Ramos (cell line): Measurements from ENCODE around the gene ENG.

Experiments
- in situ Hi-C: fragments of 300-500 bp; cut with MboI; formaldehyde crosslinking; loops from one replicate; pipeline ENCODE4 v1.14.3; 2022; ENCODE audit warnings: low sequenced_read_pairs; ENCODE audit not compliant: unreplicated experiment

The ENG gene

DNA sequence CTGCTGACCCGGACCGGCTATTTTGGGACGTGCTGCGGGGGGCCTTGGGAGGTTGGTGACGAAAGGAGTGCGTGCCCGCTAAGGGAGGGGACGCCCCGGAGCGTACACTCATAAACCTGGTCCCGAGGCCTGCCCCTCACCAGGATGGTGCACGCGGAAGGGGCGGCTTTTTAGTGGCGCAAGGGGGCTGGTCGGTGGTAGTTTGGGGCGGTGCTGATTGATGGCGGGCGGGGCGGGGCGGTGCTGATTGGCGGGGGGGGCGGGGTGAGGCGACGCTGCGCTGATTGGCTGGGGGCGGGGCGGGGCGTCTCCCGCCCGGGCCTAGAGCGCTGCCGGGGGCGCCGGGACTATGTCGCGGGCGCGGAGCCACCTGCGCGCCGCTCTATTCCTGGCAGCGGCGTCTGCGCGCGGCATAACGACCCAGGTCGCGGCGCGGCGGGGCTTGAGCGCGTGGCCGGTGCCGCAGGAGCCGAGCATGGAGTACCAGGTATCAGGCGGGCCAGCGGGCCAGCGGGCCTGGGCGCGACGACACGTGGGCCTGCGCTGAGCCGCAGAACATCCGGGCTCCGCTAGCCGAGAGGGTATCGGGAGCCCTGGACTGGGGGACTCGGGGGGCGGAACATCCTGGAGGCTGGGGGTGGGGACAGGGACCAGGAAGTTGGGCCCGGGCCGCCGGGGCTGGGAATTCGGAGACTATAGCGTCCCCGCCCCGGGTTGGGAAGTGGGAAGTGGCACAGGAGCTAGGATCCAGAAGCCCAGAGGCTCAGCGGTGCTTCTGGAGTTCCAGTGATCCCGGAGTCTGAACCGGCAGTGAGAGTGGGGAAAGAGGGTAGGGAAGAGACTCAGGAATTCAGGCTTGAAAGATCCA, 51.6 kb downstream of the ENG start, which contains the start of gene FPGS:
Gene FPGS, plus strand, starts transcription at position 307 of the 868 bp plus-strand sequence. Its CDS starts 43 bp downstream, at position 350.
- in situ Hi-C loops: no loop called here

DNA sequence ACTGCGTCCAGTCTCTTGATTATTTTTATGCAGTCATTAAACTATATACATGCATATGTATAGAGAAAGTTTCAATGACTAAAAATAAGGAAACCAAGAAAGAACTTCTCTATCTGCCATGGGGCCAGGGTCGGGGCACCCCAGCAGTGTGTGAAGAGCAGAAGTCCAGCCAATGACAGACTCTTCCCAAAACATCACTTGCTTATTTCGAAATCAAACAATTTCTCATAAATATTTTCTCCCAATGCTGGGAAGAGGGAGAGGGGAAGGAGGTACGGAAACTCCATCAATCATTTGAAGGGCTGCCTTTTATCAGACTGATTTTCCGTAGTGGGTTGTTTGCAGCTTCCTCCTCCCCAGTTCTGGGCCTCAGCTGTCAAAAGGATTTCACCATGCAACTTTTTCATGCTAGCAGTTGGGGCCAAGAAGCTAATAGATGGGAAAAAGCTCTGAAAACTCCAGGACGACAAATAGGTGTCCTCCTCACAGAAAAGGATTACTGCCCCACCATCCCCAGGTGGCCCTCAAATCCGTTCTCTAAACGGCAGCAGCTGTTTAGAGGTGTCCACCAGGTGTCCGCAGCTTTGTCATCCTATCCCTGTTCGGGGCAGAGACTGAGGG, 52.4 kb downstream of the ENG start:
- in situ Hi-C loops: no loop called here

GRCh38 chr9:127796852-127797370, 57.5 kb downstream of the ENG start:
- in situ Hi-C loops: no loop called here

GRCh38 chr9:127796225-127796813, 58.1 kb downstream of the ENG start:
- in situ Hi-C loops: no loop called here

DNA sequence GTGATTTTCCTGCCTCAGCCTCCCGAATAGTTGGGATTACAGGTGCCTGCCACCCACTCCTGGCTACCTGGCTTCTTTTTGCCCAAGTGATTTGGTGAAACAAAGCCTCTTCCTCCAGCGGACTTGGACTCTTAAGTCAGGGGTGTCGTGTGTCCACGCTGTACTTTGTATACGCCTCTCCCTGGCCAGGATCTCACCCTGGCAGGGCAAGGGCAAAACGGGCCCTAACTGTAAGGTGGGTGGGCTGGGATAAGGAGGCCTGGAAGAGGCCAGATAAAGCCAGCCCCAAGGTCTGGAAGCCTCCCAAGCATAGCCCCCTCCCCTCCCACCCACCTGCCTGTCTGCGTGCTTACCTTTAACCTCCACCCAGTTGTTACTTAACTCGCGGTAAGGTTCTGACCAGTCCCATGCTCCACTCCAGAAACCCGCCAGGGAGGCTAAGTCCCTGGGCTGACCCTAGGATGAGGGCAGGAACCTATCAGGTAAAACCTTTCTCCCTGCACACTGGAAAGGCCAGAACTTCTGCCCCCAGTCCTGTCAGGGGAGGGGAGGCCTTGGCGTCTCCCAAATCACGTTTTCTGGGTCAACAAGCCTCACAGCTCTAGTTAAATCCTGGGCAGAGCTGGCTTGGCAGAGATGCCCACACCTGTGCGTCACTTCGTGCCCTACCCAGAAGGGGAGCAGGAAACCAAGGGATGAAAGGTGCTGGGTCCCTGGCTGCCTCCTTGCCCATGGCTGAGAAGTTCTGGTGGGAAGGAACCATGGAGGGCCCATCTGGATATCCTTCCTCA, 60.3 kb downstream of the ENG start:
- in situ Hi-C loops: no loop called here

- in situ Hi-C loops: no loop called here
Measured at GRCh38 chr9:127793093-127793708, 61.3 kb downstream of the ENG start.

GRCh38 chr9:127792417-127793031, 61.9 kb downstream of the ENG start:
- in situ Hi-C loops: no loop called here

- in situ Hi-C loops: no loop called here
Measured at GRCh38 chr9:127791085-127791484, 63.4 kb downstream of the ENG start.

DNA sequence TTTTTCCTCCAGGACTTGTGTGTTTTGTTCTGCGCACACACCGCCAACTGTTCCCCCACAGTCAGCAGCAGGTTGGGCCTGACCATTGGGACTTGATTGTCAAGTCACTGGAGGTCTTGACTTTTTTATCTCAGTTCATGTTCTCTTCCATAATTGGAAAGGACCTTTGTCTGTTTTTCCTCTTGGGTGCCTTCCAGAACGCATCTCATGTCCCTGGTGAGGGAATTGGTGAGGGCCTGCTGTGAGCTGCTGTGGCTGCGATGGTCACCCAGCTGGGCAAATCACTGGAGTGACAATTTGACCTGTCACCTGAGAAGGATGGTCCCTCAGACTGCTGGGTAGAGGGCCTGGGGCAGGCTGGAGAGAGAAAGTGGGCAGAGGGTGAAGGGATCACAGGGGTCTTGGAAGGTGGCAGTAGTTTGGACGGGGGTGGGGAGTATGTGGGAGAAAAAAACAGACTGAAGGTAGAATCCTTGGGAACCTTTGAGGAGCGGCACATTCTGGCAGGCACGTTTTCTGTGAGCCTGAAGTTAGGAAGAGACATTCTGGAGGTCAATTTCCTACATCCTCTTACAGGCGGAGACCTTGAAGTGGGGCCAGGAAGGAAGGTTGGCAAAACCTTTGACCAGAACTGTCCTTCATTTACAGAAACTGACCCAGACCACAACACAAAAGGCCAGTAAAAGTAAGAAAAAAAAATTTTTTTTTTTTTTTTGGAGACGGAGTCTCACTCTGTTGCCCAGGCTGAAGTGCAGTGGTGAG, 64.2 kb downstream of the ENG start:
- in situ Hi-C loops: no loop called here

DNA sequence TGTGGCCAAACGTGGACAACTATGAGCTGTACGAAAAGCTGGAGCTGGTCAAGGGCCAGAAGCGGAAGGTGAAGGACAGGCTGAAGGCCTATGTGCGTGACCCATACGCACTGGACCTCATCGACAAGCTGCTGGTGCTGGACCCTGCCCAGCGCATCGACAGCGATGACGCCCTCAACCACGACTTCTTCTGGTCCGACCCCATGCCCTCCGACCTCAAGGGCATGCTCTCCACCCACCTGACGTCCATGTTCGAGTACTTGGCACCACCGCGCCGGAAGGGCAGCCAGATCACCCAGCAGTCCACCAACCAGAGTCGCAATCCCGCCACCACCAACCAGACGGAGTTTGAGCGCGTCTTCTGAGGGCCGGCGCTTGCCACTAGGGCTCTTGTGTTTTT, 65.3 kb downstream of the ENG start:
- in situ Hi-C loops: no loop called here

DNA sequence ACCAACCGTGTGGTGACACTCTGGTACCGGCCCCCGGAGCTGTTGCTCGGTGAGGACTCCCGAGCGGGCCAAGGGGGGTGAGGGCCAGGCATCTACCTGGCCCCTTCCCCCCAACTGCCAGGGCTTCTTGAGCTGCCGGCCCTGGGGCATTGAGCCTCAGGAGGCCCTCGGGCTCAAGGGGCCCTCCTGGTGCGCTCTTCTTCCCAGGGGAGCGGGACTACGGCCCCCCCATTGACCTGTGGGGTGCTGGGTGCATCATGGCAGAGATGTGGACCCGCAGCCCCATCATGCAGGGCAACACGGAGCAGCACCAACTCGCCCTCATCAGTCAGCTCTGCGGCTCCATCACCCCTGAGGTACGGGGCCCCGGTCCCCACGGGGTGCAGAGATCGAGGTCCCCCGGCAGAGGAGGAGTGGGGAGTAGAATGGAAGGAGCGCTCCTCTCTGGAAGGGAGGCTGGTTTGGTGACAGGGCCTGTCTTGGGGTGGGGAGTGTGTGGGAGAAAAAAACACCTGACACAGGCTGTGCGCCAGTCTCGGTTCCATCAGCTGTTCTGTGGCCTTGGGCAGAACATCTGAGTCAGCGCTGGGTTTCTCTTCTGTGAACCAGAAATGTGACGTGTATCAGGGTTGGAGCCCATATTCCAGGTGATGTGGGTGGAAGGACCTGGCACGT, 66.0 kb downstream of the ENG start:
- in situ Hi-C loops: no loop called here

- in situ Hi-C loops: no loop called here
Measured at GRCh38 chr9:127786773-127787104, 67.7 kb downstream of the ENG start.

- in situ Hi-C loops: no loop called here
Measured at GRCh38 chr9:127785933-127786772, 68.3 kb downstream of the ENG start, which contains the start of gene CDK9. Gene CDK9, plus strand, starts transcription at chr9:127786034. Its CDS starts 115 bp downstream, at chr9:127786149.

- in situ Hi-C loops: no loop called here
Measured at GRCh38 chr9:127785023-127785932, 69.2 kb downstream of the ENG start.

DNA sequence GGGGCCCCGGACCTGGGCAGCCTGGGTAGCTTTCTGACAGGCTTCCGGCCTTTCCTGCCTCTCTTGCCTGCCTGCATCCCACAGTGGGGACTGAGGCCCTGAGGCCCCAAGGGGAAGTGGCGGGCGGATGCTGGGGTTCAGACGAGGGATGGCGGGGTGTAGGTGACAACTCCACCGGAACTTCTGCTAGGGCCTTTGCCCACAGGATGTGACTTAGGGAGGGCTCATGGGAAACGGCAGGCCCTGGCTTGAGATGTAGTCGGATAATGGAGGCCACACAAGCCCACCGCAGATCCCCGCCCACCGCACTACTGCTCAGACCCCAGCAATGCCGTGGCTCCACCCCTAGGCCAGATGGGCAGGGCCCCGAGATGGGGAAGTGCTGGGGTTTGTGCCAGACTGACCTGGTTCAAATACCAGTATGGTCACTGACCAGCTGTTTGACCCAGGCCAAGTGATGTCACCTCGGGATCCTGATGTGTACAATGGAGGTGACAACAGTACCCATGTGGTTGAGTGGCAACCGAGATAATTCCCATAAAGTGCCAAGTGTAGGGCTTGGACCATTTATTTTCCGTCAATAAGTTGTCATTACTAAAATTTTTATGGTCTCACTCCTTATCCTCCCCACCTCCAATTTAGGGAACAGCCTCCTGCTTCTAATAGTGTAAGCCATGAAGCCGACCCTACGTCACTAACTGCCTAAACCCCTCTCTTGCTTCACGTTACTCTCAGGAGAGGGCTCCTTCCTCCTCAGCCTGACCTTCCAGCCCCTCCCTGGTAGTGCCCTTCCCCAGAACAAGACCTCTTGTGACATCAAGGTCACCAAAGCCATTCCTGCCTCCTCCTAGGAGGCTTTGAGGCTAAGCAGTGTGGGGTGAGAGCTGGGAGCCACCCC, 71.1 kb downstream of the ENG start:
- in situ Hi-C loops: loop anchor here (5.0 kb wide), 1 partner anchor 129 kb away; no protein-coding TSS in a partner anchor
